GM12801 (cell line): ENCODE data around the gene ZDHHC19.

Experiments
- CTCF ChIP-seq: IDR thresholded peaks from one replicate; pipeline ENCODE4 v1.5.1; 2011; ENCODE audit warnings: control low read depth; ENCODE audit not compliant: insufficient read length; ENCODE audit errors: extremely low read depth

Gene ZDHHC19

GRCh38 chr3:196227629-196228493, 16.7 kb upstream of the ZDHHC19 start:
- no peak for TF ChIP-seq CTCF

GRCh38 chr3:196227121-196227561, 15.9 kb upstream of the ZDHHC19 start:
- no peak for TF ChIP-seq CTCF

- no peak for TF ChIP-seq CTCF
Measured at GRCh38 chr3:196225763-196226364, 14.7 kb upstream of the ZDHHC19 start.

- no peak for TF ChIP-seq CTCF
Measured at GRCh38 chr3:196225086-196225485, 13.9 kb upstream of the ZDHHC19 start.

GRCh38 chr3:196222876-196223595, 11.8 kb upstream of the ZDHHC19 start:
- no peak for TF ChIP-seq CTCF

GRCh38 chr3:196220991-196221390, 9.8 kb upstream of the ZDHHC19 start:
- TF ChIP-seq CTCF = no peak

GRCh38 chr3:196220587-196220986, 9.4 kb upstream of the ZDHHC19 start:
- no peak for TF ChIP-seq CTCF
